GM12878 (cell line): Measurements from ENCODE around the gene KDM3B. TPM values are rescaled to one million over a fixed set of nuclear protein-coding genes. Genes with fewer than 3 reads are reported as not detected.

Experiments used
- ATAC-seq: fragments of 200-7000 bp; cut with Tn5 transposase; 3 replicates; pipeline ENCODE4 v1.9.1; 2020; ENCODE audit warnings: mild to moderate bottlenecking, moderate library complexity
- BruUV-seq: library from RNA; stranded (reverse); fragments of 400-500 nt; replicated peaks from 2 replicates; lab custom pipeline; 2021; lab: Mats Ljungman, UMichigan
- CTCF ChIA-PET: fragments of 300-600 bp; sonication (Branson Sonifier 250); formaldehyde crosslinking; extraction: SDS; loops from one replicate; lab custom pipeline; 2021; ENCODE audit warnings: inconsistent platforms; lab: Yijun Ruan, JAX
- POLR2A ChIA-PET: fragments of 350-600 bp; formaldehyde crosslinking; extraction: SDS; loops from one replicate; lab custom pipeline; 2021; ENCODE audit warnings: inconsistent platforms; lab: Charles Lee
- RAD21 ChIA-PET: fragments of 300-600 bp; sonication (Branson Sonifier 250); formaldehyde crosslinking; loops from one replicate; lab custom pipeline; 2023; ENCODE audit warnings: antibody characterized with exemption; ENCODE audit not compliant: unreplicated experiment; lab: Charles Lee
- SMC1A ChIA-PET: fragments of 300-600 bp; sonication (Branson Sonifier 250); formaldehyde crosslinking; loops from one replicate; lab custom pipeline; 2023; ENCODE audit not compliant: unreplicated experiment, uncharacterized antibody; lab: Charles Lee
- DNase-seq: peaks from one replicate; pipeline ENCODE4 v3.0.0-alpha.2; 2011; ENCODE audit warnings: low read depth, low spot score
- FAIRE-seq: peaks from 3 replicates; lab custom pipeline; 2011; peaks lifted over from hg19 to GRCh38; lab: Jason Lieb, UNC
- H2AFZ ChIP-seq: 2 replicates; pipeline ENCODE4 v1.6.0; 2011; ENCODE audit warnings: low read depth, low read length, control low read depth; ENCODE audit not compliant: control insufficient read depth
- H3K27ac ChIP-seq: 2 replicates; pipeline ENCODE4 v1.5.1; 2011; ENCODE audit warnings: control low read depth; ENCODE audit not compliant: control insufficient read depth, insufficient read depth
- H3K27me3 ChIP-seq, 2 experiments: replicated peaks in 1 of 2; 2 replicates each; pipeline versions ENCODE4 v1.6.0 to v1.6.1; 2011; ENCODE audit warnings: low read length in 1 of 2; ENCODE audit not compliant: control insufficient read depth in 2 of 2, insufficient read depth in 2 of 2
- H3K36me3 ChIP-seq, 2 experiments: 2 replicates each; pipeline ENCODE4 v1.5.1; 2011; ENCODE audit warnings: low read length in 1 of 2; ENCODE audit not compliant: control insufficient read depth in 2 of 2, insufficient read depth in 2 of 2
- H3K4me1 ChIP-seq: 2 replicates; pipeline ENCODE4 v1.6.1; 2011; ENCODE audit warnings: mild to moderate bottlenecking, low read length, moderate library complexity, mixed read lengths; ENCODE audit not compliant: control insufficient read depth, insufficient read depth
- H3K4me2 ChIP-seq: 2 replicates; pipeline ENCODE4 v1.6.0; 2011; ENCODE audit warnings: control low read depth; ENCODE audit not compliant: control insufficient read depth, insufficient read depth
- H3K4me3 ChIP-seq: fragments of 200-600 bp; sonication (generic); 2 replicates; pipeline ENCODE4 v1.5.1; 2016
- H3K79me2 ChIP-seq: 2 replicates; pipeline ENCODE4 v1.6.0; 2011; ENCODE audit warnings: low read length; ENCODE audit not compliant: control insufficient read depth, insufficient read depth
- H3K9ac ChIP-seq: 2 replicates; pipeline ENCODE4 v1.8.0; 2011; ENCODE audit warnings: low read length, control low read depth, mixed read lengths; ENCODE audit not compliant: control insufficient read depth, insufficient read depth
- H3K9me3 ChIP-seq: replicated peaks from 3 replicates; pipeline ENCODE4 v1.5.1; 2011; ENCODE audit warnings: mild to moderate bottlenecking, low read length; ENCODE audit not compliant: control insufficient read depth, insufficient read depth
- H4K20me1 ChIP-seq: 2 replicates; pipeline ENCODE4 v1.6.0; 2011; ENCODE audit not compliant: control insufficient read depth, insufficient read depth
- BHLHE40 ChIP-seq, 2 experiments: fragments of 450-650 bp in 1 of 2; IDR thresholded peaks; 2 replicates each; pipeline ENCODE4 v1.6.1; 2011 to 2017; ENCODE audit warnings: low read depth in 2 of 2, borderline replicate concordance in 1 of 2, improper control_type of control experiment in 1 of 2, low read length in 1 of 2, mild to moderate bottlenecking in 1 of 2
- CREB1 ChIP-seq: IDR thresholded peaks from 2 replicates; pipeline ENCODE4 v1.6.1; 2012; ENCODE audit warnings: low read depth, mild to moderate bottlenecking, inconsistent platforms
- CREM ChIP-seq: IDR thresholded peaks from 2 replicates; pipeline ENCODE4 v1.6.1; 2014; ENCODE audit warnings: antibody characterized with exemption, low read depth
- EZH2 ChIP-seq: IDR thresholded peaks from 2 replicates; pipeline ENCODE4 v1.6.1; 2012; ENCODE audit warnings: low read depth, mild to moderate bottlenecking, control low read depth, inconsistent platforms, low read length, borderline replicate concordance; ENCODE audit not compliant: control insufficient read depth
- HSF1 ChIP-seq: fragments of 150-350 bp; IDR thresholded peaks from 2 replicates; pipeline ENCODE4 v1.6.1; 2014; ENCODE audit warnings: mild to moderate bottlenecking, low read depth, low read length
- IKZF2 ChIP-seq, 2 experiments: fragments of 450-650 bp; IDR thresholded peaks; 2 replicates each; pipeline ENCODE4 v1.6.1; 2017; ENCODE audit warnings: mild to moderate bottlenecking in 2 of 2, moderate library complexity in 2 of 2
- IRF4 ChIP-seq: IDR thresholded peaks from 2 replicates; pipeline ENCODE4 v1.6.1; 2011; ENCODE audit warnings: low read depth, low read length
- MAX ChIP-seq: IDR thresholded peaks from 2 replicates; pipeline ENCODE4 v1.6.1; 2012; ENCODE audit warnings: low read depth, low read length, improper control_type of control experiment
- NFXL1 ChIP-seq: fragments of 450-650 bp; IDR thresholded peaks from 2 replicates; pipeline ENCODE4 v1.6.1; 2017; ENCODE audit warnings: antibody characterized with exemption, mild to moderate bottlenecking, borderline replicate concordance
- PKNOX1 ChIP-seq: fragments of 450-650 bp; IDR thresholded peaks from 2 replicates; pipeline ENCODE4 v1.6.1; 2016; ENCODE audit warnings: mild to moderate bottlenecking
- SKIL ChIP-seq: fragments of 450-650 bp; IDR thresholded peaks from 2 replicates; pipeline ENCODE4 v1.6.1; 2017; ENCODE audit warnings: mild to moderate bottlenecking, low read depth, inconsistent platforms; ENCODE audit not compliant: poor library complexity, severe bottlenecking
- ZNF274 ChIP-seq: IDR thresholded peaks from one replicate; pipeline ENCODE4 v1.8.0; 2011; ENCODE audit not compliant: insufficient read length, insufficient read depth
- ZNF687 ChIP-seq: fragments of 450-650 bp; IDR thresholded peaks from 2 replicates; pipeline ENCODE4 v1.6.1; 2017; ENCODE audit warnings: mild to moderate bottlenecking, moderate library complexity
- WGBS: methylation state at CpG from one replicate; pipeline ENCODE4 v1.1.6; 2016; ENCODE audit warnings: low lambda C conversion rate; ENCODE audit not compliant: insufficient replicate concordance, insufficient coverage; ENCODE audit errors: missing lambda C conversion rate; 5-methylcytosine and 5-hydroxymethylcytosine counted together
- in situ Hi-C: fragments of 300-500 bp; cut with MboI; formaldehyde crosslinking; loops from 9 replicates; pipeline ENCODE4 v1.14.3; 2018; ENCODE audit warnings: mixed read lengths
- intact Hi-C: fragments of 100-400 bp; cut with micrococcal nuclease; formaldehyde crosslinking; loops from one replicate; pipeline ENCODE4 v1.14.2; 2022; ENCODE audit not compliant: unreplicated experiment
- polyA plus RNA-seq, 11 experiments: library from polyadenylated mRNA; depleted of rRNA in 4 of 11; unstranded in 6 of 11; stranded (reverse) in 5 of 11; fragments of >200 nt; fragmentation: Nextera tagmentation in 4 of 11; fragmentation: Illumina TruSeq in 1 of 11; extraction: Ambion mirVana in 4 of 11; extraction: Trizol in 1 of 11; gene quantifications; 1 replicate in 1 of 11; 2 replicates in 10 of 11; pipeline versions ENCODE4 v1.2.1 to v1.2.3, GENCODE V29; 2011 to 2016; ENCODE audit warnings: inconsistent platforms in 2 of 11, missing spikeins in 2 of 11, low read depth in 1 of 11
- total RNA-seq, 4 experiments: library from RNA; depleted of rRNA in 3 of 4; stranded (reverse); fragments of >200 nt in 3 of 4; fragmentation: Illumina TruSeq in 1 of 4; extraction: Trizol in 1 of 4; gene quantifications; 2 replicates each; pipeline versions ENCODE4 v1.2.1 to v1.2.3, GENCODE V29; 2013 to 2021

Gene KDM3B
- total and polyA plus RNA-seq, 10 of the 15 experiments (the other 5 are each of a cell fraction or from before 2014, with no cell fraction given) = 8.5 to 45.7 (median 29.0) TPM

- Histone ChIP-seq H3K27ac (no peak overlapping the region), H3K9ac (no peak overlapping the region), H3K4me2 (no peak overlapping the region; the same call in 1 of the 2 replicates), H3K79me2 (no peaks in the 10 kb centered on the region), H3K36me3 (no peaks in the 10 kb centered on the region), H4K20me1 (no peaks in the 10 kb centered on the region), H3K4me1 (peaks cover 14% of the 10 kb centered on the region), H3K4me3 (no peak overlapping the region), H2AFZ (peak overlapping the region; percentile 71), H3K9me3 (no peaks in the 10 kb centered on the region), H3K27me3 (no peaks in the 10 kb centered on the region; a peak in 1 of 4 replicates)
- RAD21 ChIA-PET = no interaction called here
- intact Hi-C loops = no loop called here
- SMC1A ChIA-PET = interaction anchor here (0.7 kb wide), 1 partner anchor 466 kb away, joined by 3 read pairs; no protein-coding TSS in a partner anchor
- DNase-seq = no peak
- in situ Hi-C loops = no loop called here
- WGBS = 22% methylated on average over 11 of the region's 11 CpGs
- ATAC-seq = peak; percentile 27
- peak; percentile 75 for FAIRE-seq
- POLR2A ChIA-PET = interaction anchor here (1.5 kb wide), 1 partner anchor 84 kb away, joined by 5 read pairs; no protein-coding TSS in a partner anchor
- BruUV-seq = no TSS peak
- CTCF ChIA-PET = interaction anchor here (6.1 to 9.2 kb wide), 2 partner anchors 9 to 44 kb away, joined by 38 to 71 read pairs; no protein-coding TSS in a partner anchor
- TF ChIP-seq EZH2 (no peak), CREB1 (peak; percentile 71; the same call in 1 of the 2 replicates), PKNOX1 (peak; percentile 20; the same call in 1 of the 2 replicates), CREM (peak; percentile 60; the same call in 1 of the 2 replicates), BHLHE40 (IDR thresholded peaks at IDR 0.05; ENCODE audit: borderline replicate concordance in 1 of 2, low read depth in 2 of 2, low read length in 1 of 2) (peak; percentile 80 to 85; a peak in 3 of 4 replicates), MAX (peak; percentile 70; the same call in 1 of the 2 replicates), SKIL (no peak), IKZF2 (IDR thresholded peaks at IDR 0.05) (peak; percentile 31 to 35; a peak in 2 of 4 replicates), NFXL1 (no peak), ZNF274 (no peak), IRF4 (no peak), HSF1 (no peak), ZNF687 (peak; percentile 95)
Measured at GRCh38 chr5:138459311-138459933, 106.9 kb downstream of the KDM3B start.
